ENCODE data around the gene AIRE.
"Not testable (repeated sequence)": the region's sequence is repeated elsewhere in the genome, so short reads cannot be mapped to it uniquely, and the experiment has no call there.

The AIRE gene

DNA sequence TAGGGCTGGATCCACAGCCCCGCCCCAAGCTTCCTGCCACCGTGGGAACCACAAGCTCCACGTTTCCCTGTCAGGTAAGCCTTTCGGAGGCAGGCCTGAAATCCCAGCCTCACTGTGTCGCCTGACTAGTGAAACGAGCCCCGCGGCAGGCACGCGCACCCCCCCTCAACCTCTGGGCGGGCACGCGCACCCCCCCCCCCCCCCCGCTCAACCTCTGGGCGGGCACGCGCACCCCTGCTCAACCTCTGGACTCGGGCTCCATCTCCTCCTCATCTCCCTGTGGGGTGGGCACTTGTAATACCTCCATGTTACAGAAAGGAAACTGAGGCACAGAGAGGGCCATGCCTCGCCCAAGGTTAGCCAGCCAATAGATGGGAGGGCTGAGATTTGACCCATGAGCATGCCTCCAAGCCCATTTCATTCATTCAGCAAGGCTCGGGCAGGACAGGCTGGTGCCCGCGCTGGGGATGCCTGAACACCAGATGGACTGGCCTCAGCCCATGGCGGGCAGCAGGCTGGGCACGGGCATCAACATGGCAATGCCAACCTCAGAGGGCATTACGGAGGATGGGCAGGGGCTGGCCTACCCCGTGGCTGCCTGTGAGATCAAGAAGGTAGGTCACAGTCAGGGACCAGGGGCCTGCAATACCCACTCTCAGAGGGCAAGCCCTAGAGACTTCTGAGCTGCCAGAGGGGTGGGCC lies 48.8 kb downstream of the AIRE start:
- DNase-seq (ENCODE audit: extremely low read depth, low read depth), result no peak
- no peak for TF ChIP-seq CTCF (IDR thresholded peaks at IDR 0.05; ENCODE audit: low read depth, low read length)

- no peak for DNase-seq (ENCODE audit: extremely low read depth, low read depth)
- TF ChIP-seq CTCF (IDR thresholded peaks at IDR 0.05; ENCODE audit: low read depth, low read length), result no peak
These were observed 49.8 kb downstream of the AIRE start for GRCh38 chr21:44335266-44336059.

DNA sequence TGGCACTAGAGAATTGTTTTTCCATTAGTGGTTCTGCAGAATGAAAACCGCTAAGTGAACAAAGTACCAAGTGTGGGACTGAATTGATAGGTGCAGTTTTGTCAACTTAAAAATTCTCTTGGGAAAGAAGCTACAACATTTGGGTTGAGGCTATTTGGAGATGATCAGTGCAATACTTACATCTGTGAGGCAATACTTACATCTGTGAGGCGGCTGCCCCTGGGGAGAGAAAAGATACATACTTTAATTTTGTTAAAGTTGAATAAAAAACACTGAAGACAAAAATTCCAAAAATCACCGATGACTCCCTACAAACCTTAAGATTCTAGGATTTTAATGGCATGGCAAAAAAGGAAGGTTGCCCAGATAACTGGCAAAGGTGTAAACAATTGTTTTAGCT lies 51.8 kb downstream of the AIRE start:
- no peak for DNase-seq (ENCODE audit: extremely low read depth, low read depth)
- TF ChIP-seq CTCF (IDR thresholded peaks at IDR 0.05; ENCODE audit: low read depth, low read length), result no peak

GRCh38 chr21:44337941-44338895 lies 52.5 kb downstream of the AIRE start:
- TF ChIP-seq CTCF (IDR thresholded peaks at IDR 0.05; ENCODE audit: low read depth, low read length), result peak; percentile 40
- no peak for DNase-seq (ENCODE audit: extremely low read depth, low read depth)

GRCh38 chr21:44338971-44339910 lies 53.6 kb downstream of the AIRE start, which contains the start of gene CFAP410:
Gene CFAP410 (minus strand): TSS chr21:44339390. CDS start chr21:44339194, 196 bp downstream.
- TF ChIP-seq CTCF (IDR thresholded peaks at IDR 0.05; ENCODE audit: low read depth, low read length), result no peak
- DNase-seq (ENCODE audit: extremely low read depth, low read depth), result peak; percentile 89

DNA sequence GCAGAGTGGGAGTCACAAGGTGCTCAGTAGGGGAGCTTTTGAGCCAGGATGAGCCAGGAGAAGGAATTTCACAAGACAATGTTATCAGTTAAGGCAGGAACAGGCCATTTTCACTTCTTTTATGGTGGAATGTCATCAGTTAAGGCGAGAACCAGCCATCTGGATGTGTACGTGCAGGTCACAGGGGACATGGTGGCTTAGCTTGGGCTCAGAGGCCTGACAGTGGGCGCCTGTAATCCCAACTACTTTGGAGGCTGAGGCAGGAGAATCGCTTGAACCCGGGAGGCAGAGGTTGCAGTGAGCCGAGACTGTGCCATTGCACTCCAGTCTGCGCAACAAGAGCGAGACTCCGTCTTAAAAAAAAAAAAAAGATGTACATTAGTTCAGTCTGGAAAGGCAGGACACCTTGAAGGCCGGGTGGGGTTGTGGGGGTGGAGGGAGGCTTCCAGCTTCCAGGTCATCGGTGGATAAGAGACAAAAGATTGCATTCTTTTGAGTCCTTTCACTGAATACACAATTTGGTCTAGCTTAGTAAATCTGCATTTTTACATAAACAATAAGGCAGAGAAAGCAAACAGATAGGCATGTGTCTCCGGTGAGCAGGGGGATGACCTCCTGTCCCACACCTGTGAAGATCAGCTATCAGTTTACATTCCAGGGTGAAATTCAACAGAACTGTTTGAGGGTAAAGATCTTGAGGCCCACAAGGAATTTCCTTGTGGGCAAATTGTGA lies 56.2 kb downstream of the AIRE start:
- DNase-seq (ENCODE audit: extremely low read depth, low read depth), result not testable (repeated sequence)

- DNase-seq (ENCODE audit: extremely low read depth, low read depth), result not testable (repeated sequence)
These were observed 57.3 kb downstream of the AIRE start for GRCh38 chr21:44342981-44343380.

Measured in AG09319 (cell line).